ENCODE data around the gene SMYD2.
"Not testable (repeated sequence)": the region's sequence is repeated elsewhere in the genome, so short reads cannot be mapped to it uniquely, and the experiment has no call there.

- TF ChIP-seq CTCF (IDR thresholded peaks at IDR 0.05; ENCODE audit: poor library complexity); EZH2phosphoT487 (IDR thresholded peaks at IDR 0.05; ENCODE audit: low read depth, severe bottlenecking, unreplicated experiment); EZH2 (IDR thresholded peaks at IDR 0.05; ENCODE audit: borderline replicate concordance): not testable (repeated sequence)
Measured at GRCh38 chr1:214275700-214276099, 5.3 kb upstream of the SMYD2 start.
